H9 (cell line): ENCODE measurements around the gene KCNE1. TPM values are rescaled to one million over a fixed set of nuclear protein-coding genes. Genes with fewer than 3 reads are reported as not detected.

Source experiments
- DNase-seq: peaks from one replicate; pipeline ENCODE4 v3.0.0-alpha.2; 2017
- H2AFZ ChIP-seq: one replicate; pipeline ENCODE4 v1.6.1; 2013; ENCODE audit warnings: mild to moderate bottlenecking, low read length, control low read depth, moderate library complexity
- H2AK5ac ChIP-seq: 2 replicates; pipeline ENCODE4 v1.6.1; 2013; ENCODE audit warnings: low read length, control low read depth, mixed read lengths; ENCODE audit not compliant: insufficient read length
- H2BK120ac ChIP-seq: one replicate; pipeline ENCODE4 v1.6.1; 2013; ENCODE audit warnings: low read depth, mild to moderate bottlenecking, low read length, control low read depth, inconsistent platforms; ENCODE audit not compliant: poor library complexity, severe bottlenecking
- H2BK12ac ChIP-seq: 2 replicates; pipeline ENCODE4 v1.6.1; 2013; ENCODE audit warnings: low read length, control low read depth, mixed read lengths, low read depth; ENCODE audit not compliant: insufficient read length
- H2BK15ac ChIP-seq: 2 replicates; pipeline ENCODE4 v1.6.1; 2013; ENCODE audit warnings: low read depth, low read length, control low read depth
- H2BK20ac ChIP-seq: one replicate; pipeline ENCODE4 v1.6.1; 2013; ENCODE audit warnings: low read depth, mild to moderate bottlenecking, low read length, control low read depth, inconsistent platforms; ENCODE audit not compliant: poor library complexity, severe bottlenecking
- H2BK5ac ChIP-seq: 2 replicates; pipeline ENCODE4 v1.6.1; 2013; ENCODE audit warnings: low read length, control low read depth, mixed read lengths; ENCODE audit not compliant: insufficient read length
- H3K14ac ChIP-seq: 2 replicates; pipeline ENCODE4 v1.6.1; 2013; ENCODE audit warnings: low read length, control low read depth; ENCODE audit not compliant: insufficient read depth
- H3K18ac ChIP-seq: 2 replicates; pipeline ENCODE4 v1.6.1; 2013; ENCODE audit warnings: low read depth, mild to moderate bottlenecking, mixed read lengths, low read length, control low read depth; ENCODE audit not compliant: insufficient read length
- H3K23ac ChIP-seq: 2 replicates; pipeline ENCODE4 v1.6.1; 2013; ENCODE audit warnings: low read length, control low read depth, mixed read lengths, low read depth; ENCODE audit not compliant: insufficient read length
- H3K23me2 ChIP-seq: 2 replicates; pipeline ENCODE4 v1.6.1; 2013; ENCODE audit warnings: low read depth, mild to moderate bottlenecking, mixed read lengths, low read length, control low read depth; ENCODE audit not compliant: insufficient read length, poor library complexity, severe bottlenecking
- H3K27ac ChIP-seq: 2 replicates; pipeline ENCODE4 v1.5.1; 2013; ENCODE audit warnings: low read length, control low read depth, mixed read lengths, low read depth; ENCODE audit not compliant: insufficient read length
- H3K27me3 ChIP-seq: 2 replicates; pipeline ENCODE4 v1.6.1; 2013; ENCODE audit warnings: low read length, control low read depth, inconsistent platforms; ENCODE audit not compliant: insufficient read depth
- H3K4ac ChIP-seq: 2 replicates; pipeline ENCODE4 v1.6.1; 2013; ENCODE audit warnings: low read depth, mild to moderate bottlenecking, control low read depth, inconsistent platforms, low read length, moderate library complexity
- H3K4me1 ChIP-seq: 2 replicates; pipeline ENCODE4 v1.6.1; 2013; ENCODE audit warnings: low read length, control low read depth, inconsistent platforms; ENCODE audit not compliant: insufficient read depth
- H3K4me2 ChIP-seq: 2 replicates; pipeline ENCODE4 v1.6.1; 2013; ENCODE audit warnings: low read length, control low read depth, mixed read lengths; ENCODE audit not compliant: insufficient read length, insufficient read depth
- H3K56ac ChIP-seq: 2 replicates; pipeline ENCODE4 v1.6.1; 2013; ENCODE audit warnings: low read depth, mild to moderate bottlenecking, mixed read lengths, low read length, control low read depth; ENCODE audit not compliant: insufficient read length
- H3K79me1 ChIP-seq: 2 replicates; pipeline ENCODE4 v1.6.1; 2013; ENCODE audit warnings: low read depth, mild to moderate bottlenecking, moderate library complexity, low read length, control low read depth, inconsistent platforms; ENCODE audit not compliant: insufficient read depth, poor library complexity, severe bottlenecking
- H3K79me2 ChIP-seq: 2 replicates; pipeline ENCODE4 v1.6.1; 2013; ENCODE audit warnings: low read length, control low read depth, inconsistent platforms; ENCODE audit not compliant: insufficient read depth
- H3K9ac ChIP-seq: 2 replicates; pipeline ENCODE4 v1.6.1; 2013; ENCODE audit warnings: low read length, control low read depth, mixed read lengths; ENCODE audit not compliant: insufficient read length; ENCODE audit errors: extremely low read depth
- H3K9me3 ChIP-seq: one replicate; pipeline ENCODE4 v1.6.1; 2013; ENCODE audit warnings: low read depth, low read length, inconsistent platforms; ENCODE audit not compliant: control insufficient read depth
- H3T11ph ChIP-seq: one replicate; pipeline ENCODE4 v1.6.1; 2013; ENCODE audit warnings: mild to moderate bottlenecking, low read length, control low read depth, inconsistent platforms
- H4K20me1 ChIP-seq: one replicate; pipeline ENCODE4 v1.6.1; 2013; ENCODE audit not compliant: control insufficient read depth, insufficient read length, insufficient read depth
- H4K5ac ChIP-seq: 2 replicates; pipeline ENCODE4 v1.6.1; 2013; ENCODE audit warnings: low read depth, mild to moderate bottlenecking, mixed read lengths, low read length, control low read depth; ENCODE audit not compliant: insufficient read length
- H4K8ac ChIP-seq: replicated peaks from 2 replicates; pipeline ENCODE4 v1.6.1; 2013; ENCODE audit warnings: low read length, control low read depth, mixed read lengths, low read depth; ENCODE audit not compliant: insufficient read length
- H4K91ac ChIP-seq: 2 replicates; pipeline ENCODE4 v1.6.1; 2013; ENCODE audit warnings: low read depth, mild to moderate bottlenecking, moderate library complexity, mixed read lengths, low read length, control low read depth; ENCODE audit not compliant: insufficient read length
- H3K27ac Mint-ChIP-seq, 3 experiments: 2 replicates in 2 of 3; 3 replicates in 1 of 3; pipeline ENCODE4 v1.8.0; 2020 to 2021; ENCODE audit warnings: mixed read lengths in 3 of 3, mild to moderate bottlenecking in 1 of 3, moderate library complexity in 1 of 3
- H3K27me3 Mint-ChIP-seq: 2 replicates; pipeline ENCODE4 v1.8.0; 2021; ENCODE audit warnings: low read depth, mild to moderate bottlenecking, moderate library complexity, mixed read lengths
- H3K36me3 Mint-ChIP-seq, 3 experiments: 2 replicates in 2 of 3; 3 replicates in 1 of 3; pipeline ENCODE4 v1.8.0; 2020 to 2021; ENCODE audit warnings: low read depth in 3 of 3, mixed read lengths in 3 of 3; ENCODE audit not compliant: insufficient read depth in 1 of 3
- H3K4me1 Mint-ChIP-seq, 2 experiments: 2 replicates each; pipeline ENCODE4 v1.8.0; 2020; ENCODE audit warnings: mixed read lengths in 2 of 2
- H3K4me3 Mint-ChIP-seq, 2 experiments: 2 replicates in 1 of 2; 3 replicates in 1 of 2; pipeline ENCODE4 v1.8.0; 2020 to 2021; ENCODE audit warnings: mild to moderate bottlenecking in 2 of 2, mixed read lengths in 2 of 2, moderate library complexity in 1 of 2
- H3K9me3 Mint-ChIP-seq, 2 experiments: 2 replicates in 1 of 2; 3 replicates in 1 of 2; pipeline ENCODE4 v1.8.0; 2020; ENCODE audit warnings: mild to moderate bottlenecking in 2 of 2, mixed read lengths in 2 of 2, moderate library complexity in 1 of 2
- CTCF ChIP-seq: fragments of 200-600 bp; sonication (generic); conservative IDR thresholded peaks from 3 replicates; pipeline ENCODE4 v1.8.0; 2021; ENCODE audit warnings: antibody characterized with exemption, mild to moderate bottlenecking
- WGBS: extraction: QIAGEN DNeasy Blood & Tissue Kit; methylation state at CpG from one replicate; pipeline ENCODE4 v1.1.7; 2013; ENCODE audit warnings: missing lambda C conversion rate, low lambda C conversion rate, mixed read lengths; ENCODE audit not compliant: insufficient read length; ENCODE audit errors: extremely low coverage; 5-methylcytosine and 5-hydroxymethylcytosine counted together
- total RNA-seq: library from RNA; stranded (reverse); gene quantifications from 2 replicates; pipeline ENCODE4 v1.2.1, GENCODE V29; 2021

The KCNE1 gene
- total RNA-seq, 1 experiment from 2014 or later, result 0.28 TPM

GRCh38 chr21:34534522-34534921 lies 22.5 kb upstream of the KCNE1 start:
- Mint-ChIP-seq H3K4me3 (no peak overlapping the region), H3K27me3 (peaks cover 2% of the 10 kb centered on the region; the same call in 1 of the 2 replicates), H3K9me3 (no peaks in the 10 kb centered on the region; a peak in 2 of 5 replicates), H3K36me3 (no peaks in the 10 kb centered on the region; a peak in 1 of 7 replicates), H3K27ac (no peak overlapping the region), H3K4me1 (peaks cover 10 to 11% of the 10 kb centered on the region in 2 experiments)
- Histone ChIP-seq H3K4me2 (no peak overlapping the region), H3K4ac (no peak overlapping the region), H3K4me1 (peaks cover 2% of the 10 kb centered on the region; the same call in 1 of the 2 replicates), H2BK5ac (no peak overlapping the region), H2BK120ac (no peak overlapping the region), H3K14ac (no peak overlapping the region), H3K9me3 (no peaks in the 10 kb centered on the region), H4K5ac (no peak overlapping the region), H3K79me1 (no peaks in the 10 kb centered on the region), H2BK20ac (no peak overlapping the region), H3K27ac (no peak overlapping the region), H3K18ac (no peak overlapping the region), H3K23ac (no peak overlapping the region), H3T11ph (no peak overlapping the region), H3K27me3 (no peaks in the 10 kb centered on the region), H4K20me1 (no peaks in the 10 kb centered on the region), H2BK15ac (no peak overlapping the region), H3K79me2 (no peaks in the 10 kb centered on the region), H4K8ac (no peak overlapping the region), H3K56ac (no peak overlapping the region), H2BK12ac (no peak overlapping the region), H3K9ac (no peak overlapping the region), H2AFZ (no peak overlapping the region), H2AK5ac (no peak overlapping the region), H3K23me2 (no peaks in the 10 kb centered on the region), H4K91ac (no peak overlapping the region)
- WGBS, result no CpG with 5 or more reads among the region's 4 CpGs
- no peak for DNase-seq
- TF ChIP-seq CTCF, result no peak
